NCI-H345 (cell line): ENCODE measurements around the gene CCDC17.
A peak's percentile ranks its signal among the peaks of the same experiment; 100 is the strongest.

ENCODE experiments used
- DNase-seq: peaks from one replicate; lab custom pipeline; 2025; lab: John Stamatoyannopoulos, UW

The CCDC17 gene

GRCh38 chr1:45583666-45584350 is 40.0 kb downstream of the CCDC17 start, which contains the start of gene NASP:
NASP (plus strand) TSS chr1:45584041; CDS start chr1:45584147, 106 bp downstream.
- peak; percentile 91 for DNase-seq

GRCh38 chr1:45583264-45583665 is 40.6 kb downstream of the CCDC17 start:
- DNase-seq: peak; percentile 98

- no peak for DNase-seq
Measured at GRCh38 chr1:45574105-45574626, 49.7 kb downstream of the CCDC17 start.

GRCh38 chr1:45573231-45573804 is 50.5 kb downstream of the CCDC17 start:
- DNase-seq: no peak

- no peak for DNase-seq
Measured at GRCh38 chr1:45570631-45571030, 53.2 kb downstream of the CCDC17 start.
